DND-41 (cell line): ENCODE data around the gene PALMD.

Experiments
- ATAC-seq: fragments of 200-7000 bp; cut with Tn5 transposase; 3 replicates; pipeline ENCODE4 v1.9.1; 2021; ENCODE audit warnings: low read depth; ENCODE audit not compliant: insufficient read depth
- DNase-seq: peaks from one replicate; pipeline ENCODE4 v3.0.0-alpha.2; 2020
- H2AFZ ChIP-seq: 2 replicates; pipeline ENCODE4 v1.6.0; 2012; ENCODE audit warnings: low read depth, low read length
- H3K27ac ChIP-seq: 2 replicates; pipeline ENCODE4 v1.5.1; 2012; ENCODE audit warnings: low read length, inconsistent platforms
- H3K27me3 ChIP-seq: fragments of 200-600 bp; sonication (generic); 2 replicates; pipeline ENCODE4 v1.6.0; 2012; ENCODE audit warnings: low read length, mild to moderate bottlenecking, inconsistent platforms; ENCODE audit not compliant: insufficient read depth, poor library complexity
- H3K36me3 ChIP-seq: 2 replicates; pipeline ENCODE4 v1.5.1; 2012; ENCODE audit warnings: low read length, inconsistent platforms; ENCODE audit not compliant: insufficient read depth
- H3K4me1 ChIP-seq: 2 replicates; pipeline ENCODE4 v1.5.1; 2012; ENCODE audit warnings: mild to moderate bottlenecking, low read length; ENCODE audit not compliant: insufficient read depth
- H3K4me2 ChIP-seq: 2 replicates; pipeline ENCODE4 v1.6.0; 2012; ENCODE audit warnings: mild to moderate bottlenecking, moderate library complexity, low read length, inconsistent platforms; ENCODE audit not compliant: insufficient read depth
- H3K4me3 ChIP-seq, 2 experiments: fragments of 200-600 bp in 1 of 2; shearing (Covaris generic) in 1 of 2; 2 replicates each; pipeline ENCODE4 v1.5.1; 2012 to 2016; ENCODE audit warnings: inconsistent platforms in 2 of 2, low read length in 2 of 2, mild to moderate bottlenecking in 2 of 2, low read depth in 1 of 2, moderate library complexity in 1 of 2
- H3K79me2 ChIP-seq: 2 replicates; pipeline ENCODE4 v1.6.0; 2012; ENCODE audit warnings: low read length, inconsistent platforms; ENCODE audit not compliant: insufficient read depth
- H3K9ac ChIP-seq: 2 replicates; pipeline ENCODE4 v1.6.0; 2012; ENCODE audit warnings: low read depth, mild to moderate bottlenecking, inconsistent platforms, low read length, moderate library complexity
- H3K9me3 ChIP-seq: 2 replicates; pipeline ENCODE4 v1.5.1; 2012; ENCODE audit warnings: low read length, moderate library complexity, mild to moderate bottlenecking, inconsistent platforms; ENCODE audit not compliant: insufficient read depth, severe bottlenecking
- H4K20me1 ChIP-seq: 2 replicates; pipeline ENCODE4 v1.6.0; 2012; ENCODE audit warnings: low read length; ENCODE audit not compliant: insufficient read depth
- CTCF ChIP-seq: IDR thresholded peaks from 2 replicates; pipeline ENCODE4 v1.5.1; 2012; ENCODE audit warnings: borderline replicate concordance, low read length, moderate library complexity, mild to moderate bottlenecking; ENCODE audit not compliant: poor library complexity, severe bottlenecking; ENCODE audit errors: extremely low read depth
- EZH2 ChIP-seq: IDR thresholded peaks from 3 replicates; pipeline ENCODE4 v1.6.1; 2012; ENCODE audit warnings: borderline replicate concordance, low read depth, mild to moderate bottlenecking, moderate library complexity, low read length, inconsistent platforms; ENCODE audit not compliant: severe bottlenecking

The PALMD gene

GRCh38 chr1:99645699-99646531 is at the start of gene PALMD:
TSS of gene PALMD (plus strand) at chr1:99646113. CDS start at chr1:99646318, 205 bp downstream.
- Histone ChIP-seq H3K4me1 (no peaks in the 10 kb centered on the region), H3K9ac (no peak within 1 kb of the TSS), H3K27me3 (no peaks in the 10 kb centered on the region), H3K9me3 (no peaks in the 10 kb centered on the region), H3K4me2 (no peak within 1 kb of the TSS), H3K27ac (no peak within 1 kb of the TSS), H3K36me3 (no peaks in the 10 kb centered on the region), H3K79me2 (no peaks in the 10 kb centered on the region), H2AFZ (no peak within 1 kb of the TSS), H3K4me3 (no peak within 1 kb of the TSS), H4K20me1 (no peaks in the 10 kb centered on the region)
- ATAC-seq (no peak), DNase-seq (no peak)
- TF ChIP-seq EZH2: no peak
- TF ChIP-seq CTCF: no peak

- Histone ChIP-seq H3K4me2 (no peak overlapping the region), H3K4me3 (no peak overlapping the region), H4K20me1 (no peaks in the 10 kb centered on the region), H2AFZ (no peak overlapping the region), H3K27me3 (no peaks in the 10 kb centered on the region), H3K27ac (no peak overlapping the region), H3K9ac (no peak overlapping the region), H3K36me3 (no peaks in the 10 kb centered on the region), H3K4me1 (no peaks in the 10 kb centered on the region), H3K9me3 (no peaks in the 10 kb centered on the region), H3K79me2 (no peaks in the 10 kb centered on the region)
- TF ChIP-seq CTCF (no peak), EZH2 (no peak)
- no peak for DNase-seq
- no peak for ATAC-seq
Observed at GRCh38 chr1:99598738-99599411, 47.0 kb upstream of the PALMD start.

- DNase-seq: no peak
- Histone ChIP-seq H3K27me3 (no peaks in the 10 kb centered on the region), H3K9me3 (no peaks in the 10 kb centered on the region), H3K4me3 (no peak overlapping the region), H4K20me1 (no peaks in the 10 kb centered on the region), H3K4me2 (no peak overlapping the region), H3K4me1 (no peaks in the 10 kb centered on the region), H3K36me3 (no peaks in the 10 kb centered on the region), H3K27ac (no peak overlapping the region), H2AFZ (no peak overlapping the region), H3K79me2 (no peaks in the 10 kb centered on the region), H3K9ac (no peak overlapping the region)
- ATAC-seq: no peak
- TF ChIP-seq CTCF: no peak
- no peak for TF ChIP-seq EZH2
Observed at GRCh38 chr1:99599678-99600175, 46.2 kb upstream of the PALMD start.
